Neuronal stem cell (in vitro differentiated cells): ENCODE data around the gene ONECUT1.

ENCODE experiments used
- DNase-seq: peaks from one replicate; pipeline ENCODE4 v3.0.0-alpha.2; 2013; ENCODE audit warnings: low spot score
- H2AFZ ChIP-seq: one replicate; pipeline ENCODE4 v1.6.1; 2013; ENCODE audit warnings: mild to moderate bottlenecking, low read length, inconsistent platforms
- H2AK5ac ChIP-seq: 2 replicates; pipeline ENCODE4 v1.6.1; 2013; ENCODE audit warnings: low read depth, mild to moderate bottlenecking, inconsistent platforms, low read length, moderate library complexity, mixed read lengths
- H2BK120ac ChIP-seq: 2 replicates; pipeline ENCODE4 v1.6.1; 2013; ENCODE audit warnings: low read depth, mild to moderate bottlenecking, inconsistent platforms, low read length, moderate library complexity, mixed read lengths
- H2BK12ac ChIP-seq: one replicate; pipeline ENCODE4 v1.6.1; 2013; ENCODE audit warnings: low read length, inconsistent platforms
- H2BK15ac ChIP-seq: 2 replicates; pipeline ENCODE4 v1.6.1; 2013; ENCODE audit warnings: mild to moderate bottlenecking, low read length, inconsistent platforms, mixed read lengths
- H2BK5ac ChIP-seq: one replicate; pipeline ENCODE4 v1.6.1; 2013; ENCODE audit warnings: inconsistent platforms, mild to moderate bottlenecking, low read length, moderate library complexity
- H3K14ac ChIP-seq: one replicate; pipeline ENCODE4 v1.6.1; 2013; ENCODE audit warnings: low read length, inconsistent platforms
- H3K18ac ChIP-seq: 2 replicates; pipeline ENCODE4 v1.6.1; 2013; ENCODE audit warnings: low read length, inconsistent platforms
- H3K23ac ChIP-seq: 2 replicates; pipeline ENCODE4 v1.6.1; 2013; ENCODE audit warnings: low read depth, mild to moderate bottlenecking, mixed read lengths, low read length, inconsistent platforms; ENCODE audit not compliant: poor library complexity
- H3K27ac ChIP-seq: replicated peaks from 3 replicates; pipeline ENCODE4 v1.5.1; 2013; ENCODE audit warnings: low read length, inconsistent platforms
- H3K27me3 ChIP-seq, 3 experiments: 2 replicates each; pipeline ENCODE4 v1.6.1; 2013; ENCODE audit warnings: low read length in 3 of 3, mild to moderate bottlenecking in 2 of 3, inconsistent platforms in 1 of 3, low read depth in 1 of 3, mixed read lengths in 1 of 3, moderate library complexity in 1 of 3; ENCODE audit not compliant: control insufficient read depth in 3 of 3, insufficient read depth in 3 of 3
- H3K36me3 ChIP-seq, 2 donors: replicated peaks in 1 of 2; 2 replicates each; pipeline ENCODE4 v1.6.1; 2013; ENCODE audit warnings: low read length in 2 of 2; ENCODE audit not compliant: control insufficient read depth in 2 of 2, insufficient read depth in 2 of 2
- H3K4ac ChIP-seq: 2 replicates; pipeline ENCODE4 v1.6.1; 2013; ENCODE audit warnings: inconsistent platforms, mild to moderate bottlenecking, low read length, moderate library complexity
- H3K4me1 ChIP-seq, 2 donors: 1 replicate in 1 of 2; 2 replicates in 1 of 2; pipeline ENCODE4 v1.6.1; 2013; ENCODE audit warnings: low read length in 2 of 2, low read depth in 1 of 2; ENCODE audit not compliant: control insufficient read depth in 2 of 2, insufficient read depth in 1 of 2
- H3K4me2 ChIP-seq: one replicate; pipeline ENCODE4 v1.6.1; 2013; ENCODE audit warnings: mild to moderate bottlenecking, low read length, inconsistent platforms; ENCODE audit not compliant: insufficient read depth, poor library complexity, severe bottlenecking
- H3K4me3 ChIP-seq, 2 donors: 2 replicates each; pipeline ENCODE4 v1.5.1; 2013; ENCODE audit warnings: low read length in 2 of 2, mild to moderate bottlenecking in 2 of 2, inconsistent platforms in 1 of 2, moderate library complexity in 1 of 2
- H3K79me1 ChIP-seq: one replicate; pipeline ENCODE4 v1.6.1; 2013; ENCODE audit warnings: low read depth, mild to moderate bottlenecking, inconsistent platforms, low read length, moderate library complexity
- H3K9ac ChIP-seq: one replicate; pipeline ENCODE4 v1.6.1; 2013; ENCODE audit warnings: mild to moderate bottlenecking, low read depth, low read length, inconsistent platforms; ENCODE audit not compliant: poor library complexity
- H3K9me3 ChIP-seq, 2 donors: replicated peaks in 1 of 2; 2 replicates each; pipeline versions ENCODE3 to v1.6.1; 2013; ENCODE audit warnings: low read length in 2 of 2, mild to moderate bottlenecking in 2 of 2, inconsistent platforms in 1 of 2, low read depth in 1 of 2, mixed read lengths in 1 of 2, moderate library complexity in 1 of 2; ENCODE audit not compliant: control insufficient read depth in 2 of 2, insufficient read depth in 1 of 2
- H4K8ac ChIP-seq: one replicate; pipeline ENCODE4 v1.6.1; 2013; ENCODE audit warnings: low read depth, mild to moderate bottlenecking, inconsistent platforms, low read length, moderate library complexity
- H4K91ac ChIP-seq: one replicate; pipeline ENCODE4 v1.6.1; 2013; ENCODE audit warnings: low read length, low read depth, mild to moderate bottlenecking, inconsistent platforms; ENCODE audit not compliant: poor library complexity
- WGBS, 2 donors: extraction: QIAGEN DNeasy Blood & Tissue Kit; methylation state at CpG; one replicate each; pipeline ENCODE4 v1.1.7; 2013; ENCODE audit warnings: missing lambda C conversion rate in 2 of 2, mixed read lengths in 1 of 2; ENCODE audit not compliant: insufficient read length in 2 of 2, insufficient replicate concordance in 1 of 2; ENCODE audit errors: extremely low coverage in 2 of 2; 5-methylcytosine and 5-hydroxymethylcytosine counted together

ONECUT1 gene

GRCh38 chr15:52757496-52757895 is 32.6 kb downstream of the ONECUT1 start:
- WGBS, 2 donors: no CpG with 5 or more reads among the region's 6 CpGs

GRCh38 chr15:52751522-52751921 is 38.6 kb downstream of the ONECUT1 start:
- no peak overlapping the region for H4K91ac ChIP-seq
- no peak overlapping the region for H3K14ac ChIP-seq
- no peak overlapping the region for H3K4me2 ChIP-seq
- H3K23ac ChIP-seq: no peak overlapping the region
- DNase-seq: no peak
- no peaks in the 10 kb centered on the region for H3K36me3 ChIP-seq
- no peak overlapping the region for H3K27ac ChIP-seq
- H3K4me1 ChIP-seq: peaks cover 0 to 4% of the 10 kb centered on the region in 2 donors
- H3K4me3 ChIP-seq: no peak overlapping the region
- H3K4ac ChIP-seq: no peak overlapping the region
- no peak overlapping the region for H2BK5ac ChIP-seq
- H3K9ac ChIP-seq: no peak overlapping the region
- no peaks in the 10 kb centered on the region for H3K79me1 ChIP-seq
- H3K27me3 ChIP-seq: no peaks in the 10 kb centered on the region
- no peak overlapping the region for H2BK120ac ChIP-seq
- H2BK12ac ChIP-seq: no peak overlapping the region
- no peak overlapping the region for H2AFZ ChIP-seq
- no CpG with 5 or more reads among the region's 2 CpGs for WGBS, 2 donors
- H3K9me3 ChIP-seq: peaks cover 0 to 2% of the 10 kb centered on the region in 2 donors
- H2BK15ac ChIP-seq: no peak overlapping the region
- no peak overlapping the region for H3K18ac ChIP-seq
- no peak overlapping the region for H2AK5ac ChIP-seq
- no peak overlapping the region for H4K8ac ChIP-seq

More at GRCh38 chr15:52757496-52757895, 32.6 kb downstream of the ONECUT1 start:
- Histone ChIP-seq H3K27me3 (no peaks in the 10 kb centered on the region), H3K14ac (no peak overlapping the region), H3K36me3 (no peaks in the 10 kb centered on the region), H3K4ac (no peak overlapping the region), H3K9ac (no peak overlapping the region), H2BK120ac (no peak overlapping the region), H3K23ac (no peak overlapping the region), H3K79me1 (no peaks in the 10 kb centered on the region), H2AK5ac (no peak overlapping the region), H2AFZ (no peak overlapping the region), H4K8ac (no peak overlapping the region), H2BK12ac (no peak overlapping the region), H3K4me2 (no peak overlapping the region), H3K4me1 (peaks cover 0 to 4% of the 10 kb centered on the region in 2 donors), H2BK15ac (no peak overlapping the region), H3K18ac (no peak overlapping the region), H3K9me3 (no peaks in the 10 kb centered on the region), H4K91ac (no peak overlapping the region), H3K4me3 (no peak overlapping the region), H2BK5ac (no peak overlapping the region), H3K27ac (no peak overlapping the region)
- DNase-seq: no peak

GRCh38 chr15:52749258-52749657 is 40.9 kb downstream of the ONECUT1 start:
- Histone ChIP-seq H3K4ac (no peak overlapping the region), H3K9ac (no peak overlapping the region), H2BK12ac (no peak overlapping the region), H3K14ac (no peak overlapping the region), H4K8ac (no peak overlapping the region), H4K91ac (no peak overlapping the region), H3K18ac (no peak overlapping the region), H3K4me1 (peaks cover 0 to 5% of the 10 kb centered on the region in 2 donors), H2BK120ac (no peak overlapping the region), H3K79me1 (no peaks in the 10 kb centered on the region), H2AK5ac (no peak overlapping the region), H2BK5ac (no peak overlapping the region), H2BK15ac (no peak overlapping the region), H3K23ac (no peak overlapping the region), H3K27ac (no peak overlapping the region), H3K4me3 (no peak overlapping the region), H2AFZ (no peak overlapping the region), H3K27me3 (no peaks in the 10 kb centered on the region), H3K4me2 (no peak overlapping the region), H3K36me3 (no peaks in the 10 kb centered on the region), H3K9me3 (peaks cover 2 to 5% of the 10 kb centered on the region in 2 donors)
- no CpG with 5 or more reads among the region's 4 CpGs for WGBS, 2 donors
- DNase-seq: no peak

GRCh38 chr15:52746162-52746757 is 43.9 kb downstream of the ONECUT1 start:
- H4K91ac ChIP-seq: no peak overlapping the region
- H3K36me3 ChIP-seq: no peaks in the 10 kb centered on the region
- no peak overlapping the region for H3K4ac ChIP-seq
- H3K79me1 ChIP-seq: no peaks in the 10 kb centered on the region
- no peak overlapping the region for H3K4me3 ChIP-seq
- no CpG with 5 or more reads among the region's 6 CpGs for WGBS, 2 donors
- no peak overlapping the region for H2BK12ac ChIP-seq
- H2AFZ ChIP-seq: no peak overlapping the region
- H3K4me1 ChIP-seq: peaks cover 0 to 1% of the 10 kb centered on the region in 2 donors
- H3K27ac ChIP-seq: no peak overlapping the region
- H3K9ac ChIP-seq: no peak overlapping the region
- H2BK15ac ChIP-seq: no peak overlapping the region
- no peak for DNase-seq
- H3K4me2 ChIP-seq: no peak overlapping the region
- no peak overlapping the region for H3K23ac ChIP-seq
- no peaks in the 10 kb centered on the region for H3K27me3 ChIP-seq
- no peak overlapping the region for H3K14ac ChIP-seq
- H4K8ac ChIP-seq: no peak overlapping the region
- H3K18ac ChIP-seq: no peak overlapping the region
- H2BK120ac ChIP-seq: no peak overlapping the region
- no peak overlapping the region for H2BK5ac ChIP-seq
- peaks cover 2 to 5% of the 10 kb centered on the region in 2 donors for H3K9me3 ChIP-seq
- no peak overlapping the region for H2AK5ac ChIP-seq
